Thoracic aorta (tissue), 2 donors: ENCODE results near the gene CLCN1. TPM values are rescaled to one million over a fixed set of nuclear protein-coding genes. Genes with fewer than 3 reads are reported as not detected.
A peak's percentile ranks its signal among the peaks of the same experiment; 100 is the strongest.

ENCODE experiments used
- ATAC-seq: fragments of 150-250 bp; one replicate; pipeline ENCODE4 v1.8.0; 2017; ENCODE audit warnings: low read depth; ENCODE audit not compliant: insufficient number of reproducible peaks, low FRiP score
- DNase-seq: peaks from one replicate; pipeline ENCODE4 v3.0.0-alpha.2; 2020; ENCODE audit warnings: low spot score
- H3K27ac ChIP-seq, 2 donors: fragments of 200-600 bp; sonication (generic); 1 replicate in 1 of 2; 2 replicates in 1 of 2; pipeline ENCODE4 v1.5.1; 2016; ENCODE audit warnings: mild to moderate bottlenecking in 2 of 2, moderate library complexity in 2 of 2
- H3K27me3 ChIP-seq: fragments of 200-600 bp; sonication (generic); replicated peaks from 2 replicates; pipeline ENCODE4 v1.6.0; 2016; ENCODE audit warnings: mild to moderate bottlenecking; ENCODE audit not compliant: insufficient read depth
- H3K36me3 ChIP-seq: fragments of 200-600 bp; sonication (generic); one replicate; pipeline ENCODE4 v1.5.1; 2016
- H3K4me1 ChIP-seq, 2 donors: fragments of 200-600 bp; sonication (generic); 1 replicate in 1 of 2; 2 replicates in 1 of 2; pipeline versions ENCODE4 v1.5.1 to v1.6.0; 2016; ENCODE audit warnings: low read depth in 2 of 2, mild to moderate bottlenecking in 1 of 2; ENCODE audit not compliant: control insufficient read depth in 1 of 2
- H3K4me3 ChIP-seq: fragments of 200-600 bp; sonication (generic); 2 replicates; pipeline ENCODE4 v1.5.1; 2016; ENCODE audit warnings: mild to moderate bottlenecking
- H3K9me3 ChIP-seq: fragments of 200-600 bp; sonication (generic); 2 replicates; pipeline ENCODE4 v1.5.1; 2016
- CTCF ChIP-seq: fragments of 200-600 bp; sonication (generic); IDR thresholded peaks from one replicate; pipeline ENCODE4 v1.5.1; 2019; ENCODE audit warnings: antibody characterized with exemption
- total RNA-seq, 2 donors: library from RNA; depleted of rRNA; stranded (reverse); fragments of >200 nt; gene quantifications; one replicate each; pipeline versions ENCODE4 v1.1.0 to v1.2.3, GENCODE V29; 2016

CLCN1 gene
- total RNA-seq, 2 donors from 2014 or later: 0.68 TPM; not detected in 1

GRCh38 chr7:143382126-143382790 lies 66.3 kb downstream of the CLCN1 start:
- Histone ChIP-seq H3K4me3 (peak overlapping the region; percentile 100), H3K27me3 (no peaks in the 10 kb centered on the region), H3K9me3 (no peaks in the 10 kb centered on the region), H3K36me3 (peaks cover 5% of the 10 kb centered on the region), H3K4me1 (peaks cover 44 to 74% of the 10 kb centered on the region in 2 donors), H3K27ac (peak overlapping the region; percentile 100)
- DNase-seq (no peak), ATAC-seq (no peak)
- no peak for TF ChIP-seq CTCF

- Histone ChIP-seq H3K27ac (peak overlapping the region; percentile 100), H3K4me3 (peak overlapping the region; percentile 100), H3K36me3 (peaks cover 8% of the 10 kb centered on the region), H3K27me3 (no peaks in the 10 kb centered on the region), H3K9me3 (no peaks in the 10 kb centered on the region), H3K4me1 (peaks cover 45 to 75% of the 10 kb centered on the region in 2 donors)
- TF ChIP-seq CTCF: no peak
- no peak for ATAC-seq
- no peak for DNase-seq
Observed at GRCh38 chr7:143382791-143383641, 67.1 kb downstream of the CLCN1 start.

- peaks cover 42 to 75% of the 10 kb centered on the region in 2 donors for H3K4me1 ChIP-seq
- no peaks in the 10 kb centered on the region for H3K9me3 ChIP-seq
- no peak for ATAC-seq
- peak overlapping the region; percentile 100 for H3K27ac ChIP-seq
- peaks cover 8% of the 10 kb centered on the region for H3K36me3 ChIP-seq
- peak overlapping the region; percentile 100 for H3K4me3 ChIP-seq
- no peak for TF ChIP-seq CTCF
- no peak for DNase-seq
- no peaks in the 10 kb centered on the region for H3K27me3 ChIP-seq
Observed at GRCh38 chr7:143383642-143383957, 67.7 kb downstream of the CLCN1 start.

GRCh38 chr7:143384148-143384547 lies 68.2 kb downstream of the CLCN1 start:
- peak overlapping the region; percentile 100 for H3K4me3 ChIP-seq
- TF ChIP-seq CTCF: no peak
- H3K9me3 ChIP-seq: no peaks in the 10 kb centered on the region
- DNase-seq: no peak
- H3K27ac ChIP-seq: peak overlapping the region; percentile 100
- H3K4me1 ChIP-seq: peaks cover 42 to 75% of the 10 kb centered on the region in 2 donors
- no peak for ATAC-seq
- no peaks in the 10 kb centered on the region for H3K27me3 ChIP-seq
- H3K36me3 ChIP-seq: peaks cover 9% of the 10 kb centered on the region
